CD4-positive, alpha-beta T cell treated with Interferon alpha-2 for 1 hour (primary cell): ENCODE data around the gene FAH.
"Not testable (repeated sequence)": the region's sequence is repeated elsewhere in the genome, so short reads cannot be mapped to it uniquely, and the experiment has no call there.

ENCODE experiments used
- DNase-seq, 2 donors: peaks; one replicate each; pipeline ENCODE4 v3.0.0-alpha.2; 2020 to 2022

Gene FAH

GRCh38 chr15:80152896-80153876, at the start of gene FAH:
Gene FAH, plus strand, starts transcription at chr15:80152999. Its CDS starts 56 bp downstream, at chr15:80153055.
- DNase-seq: peak; percentile 25 to 53

GRCh38 chr15:80105193-80105592, 47.6 kb upstream of the FAH start:
- DNase-seq: no peak

- DNase-seq: no peak
Observed at GRCh38 chr15:80105595-80105994, 47.2 kb upstream of the FAH start.

DNA sequence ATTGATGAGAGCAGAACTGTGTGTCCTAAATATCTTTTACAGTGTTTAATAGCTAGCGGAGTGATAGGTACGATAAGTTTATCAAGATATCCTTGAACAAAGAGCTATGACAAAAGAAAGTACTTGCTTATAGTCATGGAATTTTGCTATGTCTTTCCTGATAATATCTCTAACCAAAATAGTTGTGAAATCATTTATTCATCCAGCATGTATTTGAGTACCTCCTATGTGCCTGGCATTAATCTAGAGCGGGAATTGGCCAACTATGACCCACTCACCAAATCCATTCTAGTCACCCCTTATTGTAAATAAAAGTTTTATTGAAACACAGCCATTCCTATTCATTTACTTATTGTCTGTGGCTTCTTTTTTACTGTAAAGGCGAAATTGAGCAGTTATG, 46.7 kb upstream of the FAH start:
- DNase-seq: no peak

DNA sequence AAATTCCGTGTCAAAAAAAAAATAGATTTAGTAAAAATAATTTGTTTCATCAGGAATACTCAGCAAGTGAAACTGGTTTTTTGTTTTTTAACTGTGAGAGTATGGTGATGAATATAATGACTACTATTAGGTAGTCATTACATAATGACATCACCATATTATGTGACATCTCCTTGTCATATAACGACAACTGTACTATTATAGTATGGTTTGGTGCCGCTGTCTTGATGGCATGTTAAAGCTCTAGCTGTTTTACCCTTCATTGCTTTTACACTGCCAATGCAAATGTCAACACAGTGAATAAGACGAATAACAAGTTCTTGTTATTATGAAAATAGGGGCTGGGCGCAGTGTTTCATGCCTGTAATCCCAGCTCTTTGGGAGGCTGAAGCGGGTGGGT, 45.6 kb upstream of the FAH start:
- no peak for DNase-seq

- DNase-seq: no peak
Observed at GRCh38 chr15:80107774-80108173, 45.0 kb upstream of the FAH start.

DNA sequence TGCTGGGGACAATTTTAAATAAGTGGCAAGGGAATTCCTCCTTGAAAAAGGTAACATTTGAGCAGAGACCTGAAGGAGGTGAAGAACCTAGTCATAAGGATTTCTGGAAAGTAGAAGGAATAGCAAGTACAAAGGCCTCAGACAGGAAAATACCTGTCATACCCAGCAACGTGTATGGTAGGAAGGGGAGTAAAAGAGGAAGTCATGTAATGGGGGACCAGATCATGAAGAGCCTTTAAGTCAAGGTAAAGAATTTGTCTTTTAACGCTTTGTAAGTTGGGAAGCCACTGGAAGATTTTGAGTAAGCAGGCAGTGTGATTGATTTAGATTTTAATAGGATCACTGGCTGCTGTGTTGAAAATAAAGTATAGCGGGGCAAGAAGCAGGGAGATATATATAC, 43.4 kb upstream of the FAH start:
- no peak for DNase-seq

- no peak for DNase-seq
Observed at GRCh38 chr15:80110920-80111319, 41.9 kb upstream of the FAH start.

GRCh38 chr15:80114114-80114513, 38.7 kb upstream of the FAH start:
- DNase-seq: no peak

DNA sequence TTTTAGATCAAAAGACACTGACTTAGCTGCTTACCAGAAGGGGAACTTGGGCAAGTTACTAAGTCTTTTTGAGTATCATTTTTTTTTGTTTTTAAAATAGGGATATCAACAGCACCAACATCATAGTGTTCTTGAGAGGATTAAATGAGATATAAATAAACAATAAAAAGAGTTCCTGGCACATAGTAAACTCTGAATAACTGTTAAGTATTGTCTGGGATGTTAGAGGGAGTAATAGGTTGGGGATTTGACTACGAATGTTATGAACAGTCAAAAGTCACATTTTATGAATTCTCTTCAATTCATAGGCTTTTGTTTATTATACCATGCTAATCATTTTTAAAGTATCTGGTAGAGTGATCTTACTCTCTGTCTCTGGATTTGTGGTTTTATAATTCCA, 37.8 kb upstream of the FAH start:
- DNase-seq: no peak

GRCh38 chr15:80118956-80119355, 33.8 kb upstream of the FAH start:
- DNase-seq: no peak

DNA sequence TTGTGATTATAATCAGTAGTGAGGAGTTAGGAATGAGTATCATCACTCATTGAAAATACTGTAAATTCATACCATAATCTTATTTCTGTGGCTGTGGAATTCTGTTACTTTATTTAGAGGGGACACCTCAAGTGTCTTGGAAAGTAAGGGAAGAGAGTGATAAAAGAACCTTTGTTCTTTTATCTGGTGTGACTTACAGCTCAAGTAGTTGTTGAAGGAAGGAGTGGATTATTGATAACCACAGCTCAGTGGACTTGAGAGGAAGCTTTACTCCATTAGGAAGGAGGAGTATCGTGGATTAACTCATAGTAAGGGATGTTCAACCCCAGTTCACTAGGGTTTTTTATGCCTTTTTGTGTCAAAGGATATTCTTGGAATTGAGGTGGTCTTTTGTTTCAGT, 32.2 kb upstream of the FAH start:
- DNase-seq: no peak

- DNase-seq: no peak
Observed at GRCh38 chr15:80121546-80121945, 31.3 kb upstream of the FAH start.

DNA sequence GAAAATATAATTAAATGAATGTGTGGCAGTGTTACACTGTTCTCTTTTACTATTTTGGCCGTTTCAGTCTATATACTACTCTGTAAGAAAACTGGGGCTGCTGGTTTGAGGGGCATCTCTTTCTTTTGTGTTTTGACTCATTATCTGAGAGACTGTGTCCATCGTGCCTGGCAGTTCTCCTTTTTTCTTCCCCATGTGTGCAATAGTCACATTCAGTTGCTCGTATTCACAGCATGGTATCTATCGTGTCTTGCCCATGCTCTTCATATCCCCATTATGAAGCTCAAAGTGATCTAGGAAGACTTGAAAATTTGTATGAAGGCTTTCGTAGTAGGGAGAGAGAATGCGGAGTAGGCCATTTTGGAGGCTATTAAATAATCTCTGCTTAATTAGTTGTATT, 29.8 kb upstream of the FAH start:
- DNase-seq: no peak

DNA sequence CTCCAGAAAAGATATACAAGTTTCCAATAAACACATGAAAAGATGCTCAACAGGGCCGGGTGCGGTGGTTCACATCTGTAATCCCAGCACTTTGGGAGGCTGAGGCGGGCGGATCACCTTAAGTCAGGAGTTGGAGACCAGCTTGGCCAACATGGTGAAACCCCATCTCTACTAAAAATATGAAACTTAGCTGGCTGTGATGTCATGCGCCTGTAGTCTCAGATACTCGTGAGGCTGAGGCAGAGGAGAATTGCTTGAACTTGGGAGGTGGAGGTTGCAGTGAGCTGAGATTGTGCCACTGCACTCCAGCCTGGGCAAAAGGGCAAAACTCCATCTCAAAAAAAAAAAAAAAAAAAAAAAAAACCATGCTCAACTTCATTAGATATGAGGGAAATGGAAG, 25.5 kb upstream of the FAH start:
- DNase-seq: not testable (repeated sequence)

DNA sequence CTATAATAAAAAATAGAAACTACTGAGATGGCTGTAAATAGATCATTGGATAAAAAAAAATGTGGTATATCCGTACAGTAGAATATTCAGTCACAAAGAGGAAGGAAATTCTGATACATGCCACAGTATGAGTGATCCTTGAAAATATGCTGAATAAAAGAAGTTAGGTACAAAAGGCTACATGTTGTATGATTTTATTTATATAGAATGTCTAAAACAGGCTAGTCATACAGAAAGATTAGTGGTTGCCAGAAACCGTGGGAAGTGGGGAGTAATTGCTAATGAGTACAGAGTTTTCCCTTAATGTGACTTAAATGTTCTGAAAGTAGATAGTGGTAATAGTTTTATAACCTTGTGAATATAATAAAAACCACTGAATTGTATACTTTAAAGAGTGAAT, 24.9 kb upstream of the FAH start:
- no peak for DNase-seq

DNA sequence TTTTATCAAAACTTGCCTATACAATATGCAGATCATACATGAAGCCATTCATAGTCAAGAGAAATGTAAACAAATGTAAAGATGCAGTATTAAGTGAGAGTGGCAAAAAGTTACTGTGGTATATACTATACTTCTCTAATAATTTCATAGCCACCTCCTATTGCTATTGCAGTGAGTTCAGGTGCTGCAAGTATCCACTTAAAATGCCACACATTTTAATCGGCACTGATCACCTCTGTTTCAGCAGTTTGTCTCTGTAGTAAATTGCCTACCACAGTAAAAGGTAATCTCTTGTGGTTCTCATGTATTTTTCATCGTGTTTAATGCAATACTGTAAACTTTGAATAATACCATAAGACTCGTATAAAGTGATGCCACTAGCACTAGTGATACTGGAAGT, 20.4 kb upstream of the FAH start:
- DNase-seq: no peak

GRCh38 chr15:80136854-80137253, 15.9 kb upstream of the FAH start:
- no peak for DNase-seq

GRCh38 chr15:80138961-80139360, 13.8 kb upstream of the FAH start:
- no peak for DNase-seq

DNA sequence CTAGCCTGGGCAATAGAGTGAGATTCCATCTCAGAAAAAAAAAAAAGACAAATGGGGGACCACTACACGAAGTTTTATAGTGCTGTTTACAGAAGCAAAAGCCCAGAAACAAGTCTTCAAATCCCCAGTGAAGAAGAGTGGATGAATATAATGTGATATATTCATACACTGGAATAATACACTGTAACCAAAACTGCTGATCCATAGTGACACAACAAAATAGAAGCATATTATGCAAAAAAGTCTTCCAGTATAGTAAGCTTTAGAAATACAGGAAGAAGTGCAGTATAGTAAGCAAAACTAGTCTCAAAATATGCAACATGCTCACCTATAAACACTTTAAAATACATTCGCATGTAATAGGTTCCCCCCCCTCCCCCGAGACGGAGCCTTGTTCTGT, 11.9 kb upstream of the FAH start:
- DNase-seq: no peak

DNA sequence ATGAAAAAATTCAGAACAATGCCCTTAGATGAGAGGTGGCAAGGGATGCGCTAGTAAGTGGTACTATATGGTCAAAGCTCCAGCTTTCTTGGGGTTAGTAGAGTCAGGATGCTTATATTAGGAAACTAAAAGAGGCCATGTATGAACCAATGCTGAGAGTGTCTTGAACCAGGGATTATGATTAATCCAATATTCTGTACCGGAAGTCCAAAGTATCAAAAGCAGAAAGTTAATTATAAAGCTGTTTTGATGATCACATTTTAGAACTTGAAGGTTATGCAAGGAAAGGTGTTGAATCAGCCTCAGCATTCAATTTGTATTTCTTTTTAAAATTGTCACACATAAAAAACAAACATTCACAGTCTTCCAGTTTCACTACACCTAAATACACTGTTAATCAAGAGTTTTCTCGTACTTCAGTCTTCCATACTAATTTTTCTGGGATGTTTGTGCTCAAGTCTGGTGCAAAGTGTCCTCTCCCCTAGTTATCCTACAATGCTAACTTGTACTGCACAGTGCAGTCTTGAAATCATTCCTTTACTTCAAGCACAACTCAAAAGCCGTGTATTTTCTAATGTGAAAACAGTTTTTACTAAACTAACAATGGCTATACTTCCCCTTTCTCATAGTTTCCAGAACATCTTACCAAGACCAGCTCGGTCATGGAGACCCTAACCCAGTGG, 10.7 kb upstream of the FAH start:
- no peak for DNase-seq

GRCh38 chr15:80142646-80143045, 10.2 kb upstream of the FAH start:
- no peak for DNase-seq

GRCh38 chr15:80151148-80151547, 1.7 kb upstream of the FAH start:
- no peak for DNase-seq

DNA sequence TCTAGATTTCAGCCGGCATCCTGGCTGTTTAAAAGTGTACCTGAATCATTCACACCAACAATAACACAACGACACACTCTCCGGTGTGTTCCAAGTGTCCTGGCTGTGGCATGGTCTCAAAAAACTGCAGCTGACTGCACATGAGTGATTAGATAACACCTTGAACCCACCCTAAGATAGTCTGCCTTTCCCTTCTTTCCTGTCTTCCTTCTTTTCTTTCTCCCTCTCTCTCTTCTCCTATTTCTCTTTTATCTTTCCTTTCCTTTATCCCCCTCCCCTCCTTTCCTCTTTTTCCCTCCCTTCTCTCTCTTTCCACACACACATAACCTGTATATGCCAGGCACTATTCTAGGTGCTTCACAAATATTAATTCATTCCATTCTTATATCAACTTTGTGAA, 1.2 kb upstream of the FAH start:
- no peak for DNase-seq
